Type B pancreatic cell (in vitro differentiated cells): ENCODE measurements around the gene HS6ST1. TPM values are rescaled to one million over a fixed set of nuclear protein-coding genes. Genes with fewer than 3 reads are reported as not detected.
A peak's percentile ranks its signal among the peaks of the same experiment; 100 is the strongest.

Experiments used
- DNase-seq: peaks from one replicate; pipeline ENCODE4 v3.0.0; 2021; ENCODE audit warnings: mixed read lengths; ENCODE audit not compliant: unreplicated experiment; ENCODE audit errors: extremely low spot score
- H3K27ac Mint-ChIP-seq: 2 replicates; pipeline ENCODE4 v1.8.0; 2021; ENCODE audit warnings: mild to moderate bottlenecking, mixed read lengths
- H3K27me3 Mint-ChIP-seq: 2 replicates; pipeline ENCODE4 v1.8.0; 2021; ENCODE audit warnings: mixed read lengths
- H3K36me3 Mint-ChIP-seq: 2 replicates; pipeline ENCODE4 v1.8.0; 2021; ENCODE audit warnings: mixed read lengths
- H3K4me1 Mint-ChIP-seq: one replicate; pipeline ENCODE4 v1.8.0; 2021; ENCODE audit warnings: mixed read lengths; ENCODE audit not compliant: unreplicated experiment
- H3K4me3 Mint-ChIP-seq: 2 replicates; pipeline ENCODE4 v1.8.0; 2021; ENCODE audit warnings: mild to moderate bottlenecking, mixed read lengths
- H3K9me3 Mint-ChIP-seq: 2 replicates; pipeline ENCODE4 v1.8.0; 2021; ENCODE audit warnings: mixed read lengths
- CTCF ChIP-seq: fragments of 200-600 bp; sonication (generic); conservative IDR thresholded peaks from 2 replicates; pipeline ENCODE4 v1.5.0; 2021; ENCODE audit warnings: antibody characterized with exemption, mild to moderate bottlenecking
- total RNA-seq: library from RNA; stranded (reverse); gene quantifications from 2 replicates; pipeline ENCODE4 v1.2.1, GENCODE V29; 2021; ENCODE audit warnings: low replicate concordance

HS6ST1 gene
- total RNA-seq, 1 donor from 2014 or later: 75.2 TPM

DNA sequence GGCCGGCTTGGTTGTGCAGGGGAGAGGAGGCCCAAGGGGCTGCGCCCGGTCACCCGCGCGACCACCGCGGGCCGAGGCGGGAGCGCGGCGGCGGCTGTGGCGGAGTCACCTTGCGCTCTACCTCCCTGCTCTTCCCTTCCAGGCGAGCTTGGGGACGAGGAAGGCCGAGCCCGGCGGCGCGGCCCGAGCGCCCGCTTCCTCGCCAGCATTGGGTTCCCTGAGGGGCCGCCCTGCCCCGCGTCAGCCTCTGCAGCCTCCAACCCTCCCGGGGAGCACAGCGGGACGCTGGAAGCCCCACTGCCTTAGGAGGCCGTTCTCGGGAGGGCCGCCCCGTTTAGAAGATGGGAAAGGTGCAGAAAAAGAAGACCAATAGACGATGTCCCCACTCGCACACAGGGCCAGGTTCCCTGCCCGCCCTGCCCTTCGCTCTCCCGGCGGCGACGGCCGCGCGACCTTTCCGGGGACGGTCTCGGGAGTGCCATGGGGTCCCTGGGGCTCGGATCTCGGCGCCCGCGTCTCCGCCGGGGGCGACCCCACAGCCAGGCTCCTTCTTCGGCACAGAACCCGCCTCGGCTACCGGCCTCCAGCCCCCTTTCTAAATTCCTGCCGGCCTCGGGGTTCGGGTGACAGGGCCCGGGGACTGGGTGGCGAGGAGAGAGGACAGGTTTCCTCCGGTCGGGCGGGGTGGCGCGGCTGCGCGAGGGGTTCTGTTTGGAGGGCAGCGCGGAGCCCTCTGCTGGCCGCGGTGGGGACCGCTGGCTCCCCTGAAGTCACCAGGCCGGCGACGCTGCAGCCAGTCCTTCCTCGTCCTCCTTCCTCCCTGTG lies 85.5 kb downstream of the HS6ST1 start:
- peak overlapping the region; percentile 62 for H3K27ac Mint-ChIP-seq
- H3K4me1 Mint-ChIP-seq: peaks cover 7% of the 10 kb centered on the region
- TF ChIP-seq CTCF: peak; percentile 94
- peak overlapping the region; percentile 91 for H3K4me3 Mint-ChIP-seq
- DNase-seq: peak; percentile 90
- no peaks in the 10 kb centered on the region for H3K9me3 Mint-ChIP-seq
- no peaks in the 10 kb centered on the region for H3K36me3 Mint-ChIP-seq
- peaks cover 7% of the 10 kb centered on the region for H3K27me3 Mint-ChIP-seq

GRCh38 chr2:128228894-128229293 lies 89.8 kb downstream of the HS6ST1 start:
- Mint-ChIP-seq H3K4me3 (no peak overlapping the region), H3K9me3 (no peaks in the 10 kb centered on the region)

GRCh38 chr2:128227862-128228261 lies 90.8 kb downstream of the HS6ST1 start:
- no peak overlapping the region for H3K4me3 Mint-ChIP-seq
- no peaks in the 10 kb centered on the region for H3K4me1 Mint-ChIP-seq
- TF ChIP-seq CTCF: no peak
- peaks cover 4% of the 10 kb centered on the region for H3K27me3 Mint-ChIP-seq
- no peak overlapping the region for H3K27ac Mint-ChIP-seq
- H3K9me3 Mint-ChIP-seq: no peaks in the 10 kb centered on the region
- DNase-seq: no peak
- H3K36me3 Mint-ChIP-seq: no peaks in the 10 kb centered on the region

More at GRCh38 chr2:128228894-128229293, 89.8 kb downstream of the HS6ST1 start:
- no peak for DNase-seq
- Mint-ChIP-seq H3K4me1 (peaks cover 4% of the 10 kb centered on the region), H3K36me3 (no peaks in the 10 kb centered on the region), H3K27me3 (peaks cover 7% of the 10 kb centered on the region), H3K27ac (no peak overlapping the region)
- TF ChIP-seq CTCF: no peak

- H3K36me3 Mint-ChIP-seq: no peaks in the 10 kb centered on the region
- no peaks in the 10 kb centered on the region for H3K4me1 Mint-ChIP-seq
- no peak for DNase-seq
- TF ChIP-seq CTCF: no peak
- no peaks in the 10 kb centered on the region for H3K9me3 Mint-ChIP-seq
- peaks cover 3% of the 10 kb centered on the region for H3K27me3 Mint-ChIP-seq
- no peak overlapping the region for H3K27ac Mint-ChIP-seq
- no peak overlapping the region for H3K4me3 Mint-ChIP-seq
Observed at GRCh38 chr2:128219891-128220290, 98.8 kb downstream of the HS6ST1 start.

- H3K27me3 Mint-ChIP-seq: peaks cover 7% of the 10 kb centered on the region
- DNase-seq: no peak
- no peaks in the 10 kb centered on the region for H3K4me1 Mint-ChIP-seq
- no peak overlapping the region for H3K27ac Mint-ChIP-seq
- no peaks in the 10 kb centered on the region for H3K9me3 Mint-ChIP-seq
- no peak overlapping the region for H3K4me3 Mint-ChIP-seq
- no peaks in the 10 kb centered on the region for H3K36me3 Mint-ChIP-seq
- no peak for TF ChIP-seq CTCF
Observed at GRCh38 chr2:128217671-128218070, 101.0 kb downstream of the HS6ST1 start.
